GM19193 (cell line): ENCODE results near the gene PLEKHO2.

Source experiments
- POLR2A ChIP-seq: IDR thresholded peaks from 4 replicates; pipeline ENCODE4 v1.6.1; 2011; ENCODE audit not compliant: insufficient read depth, insufficient read length; ENCODE audit errors: extremely low read depth

PLEKHO2 gene

DNA sequence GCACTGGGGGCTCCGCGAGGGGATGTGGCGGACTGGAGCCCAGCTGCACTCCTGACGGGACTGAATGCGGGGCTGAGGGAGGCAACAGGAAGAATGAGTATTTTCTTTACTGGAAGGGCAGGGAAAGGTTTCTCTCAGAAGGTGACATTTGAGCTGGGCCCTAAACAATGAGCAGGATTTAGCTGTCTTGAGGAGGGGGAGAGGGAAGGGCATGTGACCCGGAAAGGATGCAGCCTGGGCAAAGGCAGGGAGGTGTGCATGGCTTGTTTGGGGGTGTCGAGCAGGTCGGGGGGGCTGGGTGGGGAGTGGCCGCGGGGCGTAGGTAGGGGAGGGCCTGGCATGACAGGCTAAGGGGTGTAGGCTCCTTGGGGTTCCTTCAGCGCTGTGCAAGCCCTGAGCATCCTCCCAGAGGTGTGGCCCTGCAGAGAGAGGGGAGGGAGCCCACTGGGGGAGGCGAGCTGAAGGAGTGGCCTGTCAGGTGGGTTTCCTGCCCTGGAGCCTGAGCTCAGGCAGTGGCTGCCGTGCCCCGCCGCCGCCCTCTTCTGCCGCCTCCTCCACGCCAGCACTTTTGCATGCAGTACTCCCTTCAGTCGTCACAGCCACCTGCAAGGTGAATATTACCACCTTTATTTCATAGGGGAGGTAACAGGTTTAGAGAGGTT lies 52.8 kb downstream of the PLEKHO2 start:
- TF ChIP-seq POLR2A = peak; percentile 57

- TF ChIP-seq POLR2A = peak; percentile 54
Observed at GRCh38 chr15:64895285-64896065, 53.8 kb downstream of the PLEKHO2 start.

GRCh38 chr15:64896371-64897069 lies 54.8 kb downstream of the PLEKHO2 start:
- TF ChIP-seq POLR2A = no peak

DNA sequence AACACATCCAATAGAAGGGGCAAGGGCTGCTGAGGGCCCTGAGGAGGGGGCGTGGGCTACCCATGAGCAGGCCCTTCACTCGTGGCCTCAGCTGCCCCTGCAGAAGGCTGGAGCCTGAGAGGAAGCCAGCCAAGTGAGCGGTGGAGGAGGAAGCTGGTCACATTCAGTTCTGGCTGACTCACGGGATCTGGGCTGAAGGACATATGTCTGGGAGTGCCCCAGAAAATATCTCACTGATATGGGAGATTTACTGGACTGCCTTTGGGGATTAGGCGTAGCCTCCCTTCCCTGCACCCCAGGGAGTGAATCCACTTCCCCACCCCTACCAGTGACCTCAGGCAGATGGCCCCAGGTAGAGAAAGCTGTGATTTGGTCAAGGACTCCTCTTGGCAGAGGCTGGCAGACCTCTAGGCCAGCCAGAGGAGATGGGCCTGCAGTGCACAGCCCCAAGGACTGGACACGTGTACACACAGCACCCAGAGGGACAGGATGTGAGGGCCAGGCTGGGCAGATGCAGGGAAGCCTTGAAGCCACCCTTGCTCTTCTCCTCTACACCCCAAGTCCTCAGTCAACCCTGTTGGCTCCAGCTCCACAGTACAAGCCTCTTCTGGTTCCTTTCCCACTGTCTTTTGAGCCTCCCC lies 55.8 kb downstream of the PLEKHO2 start:
- TF ChIP-seq POLR2A = no peak

DNA sequence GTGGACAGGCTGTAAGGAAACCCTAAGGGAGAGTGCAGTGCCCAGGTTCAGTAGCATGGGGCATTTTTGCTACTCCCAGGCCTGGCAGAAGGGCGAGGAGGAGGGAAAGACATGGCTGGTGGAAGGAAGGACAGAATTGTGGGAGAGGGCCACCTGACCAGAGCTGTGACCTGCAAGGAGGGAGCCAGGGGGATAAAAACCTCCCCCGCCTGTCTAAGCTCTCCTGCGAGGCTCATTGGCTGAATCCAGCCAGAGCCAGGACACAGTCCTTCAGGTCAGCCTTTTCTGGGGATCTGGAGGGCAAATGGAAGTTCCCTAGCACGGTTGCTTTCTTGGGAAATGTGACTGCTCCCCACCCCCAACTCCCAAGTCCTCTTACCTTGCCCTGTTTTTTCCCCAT lies 56.7 kb downstream of the PLEKHO2 start:
- no peak for TF ChIP-seq POLR2A

DNA sequence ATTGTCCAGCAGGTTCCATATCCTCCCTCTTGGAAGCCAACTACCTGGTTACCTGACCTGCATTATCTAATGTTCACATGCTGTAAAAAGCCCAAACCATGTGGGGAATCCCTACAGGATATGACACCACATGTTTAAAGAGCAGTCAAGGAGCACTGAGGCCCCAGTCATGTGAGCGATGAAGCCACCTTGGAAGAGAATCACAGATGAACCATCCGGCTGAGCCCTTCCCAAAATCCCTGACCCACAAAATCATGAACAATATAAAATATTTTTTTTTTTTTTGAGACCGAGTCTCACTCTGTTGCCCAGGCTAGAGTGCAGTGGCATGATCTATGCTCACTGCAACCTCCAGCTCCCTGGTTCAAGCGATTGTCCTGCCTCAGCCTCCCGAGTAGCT lies 59.4 kb downstream of the PLEKHO2 start:
- TF ChIP-seq POLR2A = no peak

- TF ChIP-seq POLR2A = no peak
Observed at GRCh38 chr15:64901914-64902313, 60.2 kb downstream of the PLEKHO2 start.

- TF ChIP-seq POLR2A = no peak
Observed at GRCh38 chr15:64902863-64903262, 61.1 kb downstream of the PLEKHO2 start.

- no peak for TF ChIP-seq POLR2A
Observed at GRCh38 chr15:64903326-64903950, 61.7 kb downstream of the PLEKHO2 start.

- TF ChIP-seq POLR2A = no peak
Observed at GRCh38 chr15:64904189-64904588, 62.5 kb downstream of the PLEKHO2 start.

GRCh38 chr15:64905119-64905831 lies 63.6 kb downstream of the PLEKHO2 start:
- TF ChIP-seq POLR2A = peak; percentile 30

DNA sequence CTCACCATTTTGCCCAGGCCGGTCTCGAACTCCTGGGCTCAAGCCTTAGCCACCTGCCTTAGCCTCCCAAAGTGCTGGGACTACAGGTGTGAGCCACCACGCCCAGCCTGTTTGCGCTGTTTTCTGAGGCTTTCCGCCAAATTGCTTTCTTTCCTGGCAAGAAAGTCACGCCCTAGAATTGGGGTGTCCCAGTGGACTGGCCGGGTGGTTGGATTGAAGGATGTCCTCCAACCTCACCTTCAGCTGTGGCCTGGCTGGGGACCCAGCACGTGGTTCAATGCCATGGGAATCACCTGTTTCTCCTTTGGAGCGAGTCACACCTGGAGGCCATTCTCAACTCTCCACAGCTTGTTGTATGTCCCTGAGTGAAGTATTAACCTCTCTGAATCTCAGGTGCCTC lies 64.2 kb downstream of the PLEKHO2 start:
- no peak for TF ChIP-seq POLR2A

- TF ChIP-seq POLR2A = no peak
Observed at GRCh38 chr15:64906402-64906801, 64.7 kb downstream of the PLEKHO2 start.

DNA sequence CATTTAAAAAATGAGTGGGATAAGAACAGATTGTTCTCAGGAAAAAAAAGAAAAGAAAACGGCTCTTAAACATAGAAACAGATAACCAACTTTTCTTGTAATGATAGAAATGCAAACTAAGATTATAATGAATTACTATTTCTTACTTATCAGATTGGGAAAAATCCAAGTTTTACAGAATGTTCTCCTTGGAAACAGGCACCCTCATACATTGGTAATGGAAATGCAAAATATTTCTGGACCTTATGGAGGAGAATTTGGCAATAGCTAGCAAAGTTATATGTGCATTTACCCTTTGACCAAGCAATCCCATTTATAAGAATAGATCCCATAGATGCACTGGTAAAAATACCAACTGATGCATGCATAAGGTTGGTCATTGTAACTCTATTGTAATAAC lies 66.3 kb downstream of the PLEKHO2 start:
- no peak for TF ChIP-seq POLR2A
